GM19455 (cell line): ENCODE measurements around the gene EZR.

Experiments used
- ATAC-seq: cut with Tn5 transposase; IDR thresholded peaks from one replicate; pipeline ENCODE4 v1.9.1; 2021; ENCODE audit not compliant: unreplicated experiment

The EZR gene

DNA sequence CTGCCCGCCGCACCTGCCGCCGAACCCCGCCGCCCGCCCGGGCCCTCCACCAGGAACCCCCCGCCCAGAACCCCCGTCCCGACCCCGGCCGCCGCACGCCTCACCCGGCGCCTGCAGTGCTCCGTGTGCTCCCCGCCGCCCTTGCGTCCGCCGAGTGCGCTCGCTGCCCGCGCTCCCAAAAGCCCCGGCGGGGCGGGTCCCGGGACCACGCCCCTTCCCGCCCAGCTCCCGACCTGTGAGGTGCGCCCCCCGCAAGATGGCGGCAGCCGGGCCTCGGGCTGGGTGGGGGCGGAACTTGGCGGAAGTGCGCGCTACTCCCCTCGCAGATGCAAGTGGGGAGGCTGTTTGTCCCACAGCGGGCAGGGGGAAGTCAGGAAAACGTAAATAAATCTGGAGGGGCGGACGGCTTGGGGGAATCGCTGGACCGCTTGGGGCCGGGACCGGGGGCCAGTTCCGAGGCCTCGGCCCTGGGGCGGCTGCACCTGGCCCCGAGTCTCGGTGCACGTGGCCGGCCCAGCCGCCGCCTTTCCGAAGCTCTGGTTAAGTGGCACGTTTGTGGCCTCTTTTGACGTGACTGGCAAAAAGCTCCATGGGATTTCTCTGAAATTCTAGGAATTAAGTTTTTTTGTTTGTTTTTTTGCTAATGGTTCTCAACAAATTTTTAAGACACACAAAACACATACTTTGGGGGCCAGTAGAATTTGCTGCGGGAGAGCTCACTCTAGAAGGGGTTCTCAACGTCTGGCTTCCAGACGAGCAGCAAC is at the start of gene EZR:
TSS of gene EZR (minus strand) at position 156 of the 764 bp plus-strand sequence. CDS start 1,275 bp downstream, outside the sequence.
- peak; percentile 50 for ATAC-seq

DNA sequence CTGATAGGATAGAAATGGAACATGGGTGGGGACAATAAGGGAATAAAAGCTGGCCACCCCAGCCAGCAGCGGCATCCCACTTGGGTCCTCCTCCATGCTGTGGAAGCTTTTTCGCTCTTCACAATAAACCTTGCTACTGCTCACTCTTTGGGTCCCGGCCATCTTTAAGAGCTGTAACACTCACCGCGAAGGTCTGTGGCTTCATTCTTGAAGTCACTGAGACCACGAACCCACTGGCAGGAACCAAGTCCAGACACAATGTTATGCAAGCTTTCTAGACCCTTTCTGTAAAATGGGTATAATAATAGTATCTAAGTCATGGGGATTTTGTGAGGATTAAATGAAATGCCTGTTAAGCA is 48.9 kb upstream of the EZR start:
- ATAC-seq, result no peak

DNA sequence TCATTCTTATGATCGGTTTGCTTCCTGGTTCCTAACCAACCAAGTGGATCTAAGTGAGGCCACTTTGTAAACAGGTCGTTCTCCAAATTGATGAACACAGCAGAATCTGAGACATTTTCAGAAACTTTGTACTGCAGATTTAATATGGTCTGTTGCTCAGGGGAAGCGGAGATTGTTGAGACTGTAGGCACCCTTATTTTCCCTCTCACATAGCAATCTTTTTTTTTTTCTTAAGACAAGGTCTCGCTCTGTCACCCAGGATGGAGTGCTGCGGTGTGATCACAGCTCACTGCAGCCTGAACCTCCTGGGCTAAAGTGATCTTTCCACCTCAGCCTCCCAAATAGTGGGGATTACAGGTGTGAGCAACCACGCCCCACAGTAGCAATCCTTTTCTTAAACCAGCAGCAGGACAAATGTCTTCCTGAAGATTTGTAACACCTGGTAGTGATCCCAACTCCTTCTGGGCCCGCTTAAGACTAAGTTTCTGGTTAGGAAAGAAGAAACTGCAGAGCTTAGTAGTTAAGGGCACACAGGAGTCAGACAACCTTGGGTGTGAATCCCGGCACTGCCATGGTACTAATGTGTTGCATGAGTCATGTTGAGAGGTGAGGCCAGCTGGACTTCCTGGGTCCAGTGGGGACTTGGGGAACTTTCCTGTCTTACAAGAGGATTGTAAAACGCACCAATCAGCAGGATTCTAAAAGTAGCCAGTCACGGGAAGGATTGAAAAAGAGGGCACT is 48.4 kb upstream of the EZR start:
- ATAC-seq, result no peak

DNA sequence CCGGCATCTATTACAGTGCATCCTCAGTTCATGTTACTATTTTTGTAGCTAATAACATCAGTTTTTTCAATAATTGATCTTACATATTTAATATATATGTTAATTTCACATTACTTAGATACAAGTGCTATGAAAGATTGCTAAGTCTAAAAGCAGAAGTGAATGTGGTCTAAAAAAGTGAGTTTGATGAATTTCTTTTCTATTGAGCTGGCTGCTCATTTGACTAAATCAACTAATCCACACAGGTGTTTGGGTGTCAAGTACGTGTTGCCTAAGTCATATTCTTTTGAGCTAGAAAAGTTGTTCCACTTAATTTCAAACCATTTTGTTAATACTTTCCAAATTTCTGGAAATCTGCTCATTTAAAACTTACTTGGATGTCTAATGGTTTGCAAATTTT is 46.6 kb upstream of the EZR start:
- no peak for ATAC-seq

DNA sequence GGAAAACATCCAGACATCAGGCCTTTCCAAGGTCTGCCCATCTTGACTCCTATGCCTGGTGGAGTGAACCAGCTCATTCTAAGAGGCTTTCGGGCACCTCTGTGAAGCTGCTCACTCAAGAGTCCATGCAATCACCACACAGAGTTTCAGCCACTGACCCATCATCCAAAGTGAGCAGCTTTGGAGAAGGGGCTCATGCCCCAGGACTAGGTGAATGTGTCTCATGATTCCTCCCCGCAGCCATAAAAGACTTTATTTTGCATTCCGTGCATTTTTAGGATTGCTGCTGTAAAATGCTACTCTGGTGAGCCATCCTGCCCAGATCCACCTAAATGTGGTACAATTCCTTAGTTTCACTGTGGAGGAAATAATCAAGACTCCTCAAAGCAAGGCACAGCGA is 44.5 kb upstream of the EZR start:
- ATAC-seq, result no peak

DNA sequence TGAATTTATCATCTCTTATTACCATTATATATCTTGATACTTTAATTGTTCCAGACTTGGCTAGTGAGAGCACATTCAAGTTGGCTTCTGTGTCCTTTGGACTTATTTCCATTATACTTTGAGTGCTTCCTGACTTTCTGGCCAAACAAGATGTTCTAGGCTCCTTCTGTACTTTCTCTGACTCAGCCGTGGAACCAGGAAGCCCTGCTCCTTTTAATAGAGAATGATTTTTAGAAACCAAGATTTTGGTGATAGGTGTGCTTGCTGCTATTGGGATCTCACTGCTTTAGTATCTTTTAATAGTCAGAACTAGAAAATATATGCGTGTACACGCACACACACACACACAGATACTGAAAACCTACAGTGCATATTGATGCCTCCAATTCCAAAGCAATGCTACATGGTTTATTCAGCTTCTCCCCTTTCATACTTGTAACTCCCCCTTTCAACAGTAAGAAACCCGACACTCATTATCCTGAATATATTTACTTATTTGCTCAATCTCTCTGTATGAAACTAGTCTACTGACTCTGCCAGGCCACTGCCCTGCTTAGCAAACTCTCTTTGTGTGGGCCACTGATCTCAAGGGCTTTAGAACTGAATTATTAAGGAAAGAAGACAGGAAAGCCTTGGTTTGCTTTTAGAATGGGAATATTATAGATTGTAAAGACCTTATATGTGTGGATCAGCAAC is 42.7 kb upstream of the EZR start:
- no peak for ATAC-seq

DNA sequence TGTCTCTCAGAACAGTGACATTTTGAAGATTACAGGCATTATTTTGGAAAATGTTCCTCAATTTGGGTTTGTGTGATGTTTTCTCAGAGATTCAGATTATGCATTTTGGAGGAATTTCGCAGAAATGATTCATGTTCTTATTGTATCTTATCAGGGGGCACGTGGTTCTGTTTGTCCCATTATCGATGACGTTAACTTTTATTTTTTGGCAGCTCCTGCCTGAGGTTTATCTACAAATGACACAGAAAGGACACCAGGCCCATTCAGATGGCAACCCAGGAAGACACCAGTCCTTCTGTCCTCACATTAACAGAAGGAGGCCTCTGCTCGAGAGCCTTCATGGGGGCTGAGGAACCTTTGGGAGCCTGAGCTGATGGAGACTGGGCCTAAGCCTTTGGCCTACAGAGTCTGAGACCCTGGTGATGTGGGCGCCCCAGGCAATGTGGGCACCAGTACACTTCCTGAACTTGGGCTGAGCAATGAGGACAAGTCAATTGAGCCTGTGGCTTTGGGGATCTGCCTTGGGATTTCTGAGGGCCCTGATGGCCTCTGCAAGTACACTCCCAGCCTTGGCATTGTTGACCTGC is 41.2 kb upstream of the EZR start:
- no peak for ATAC-seq

DNA sequence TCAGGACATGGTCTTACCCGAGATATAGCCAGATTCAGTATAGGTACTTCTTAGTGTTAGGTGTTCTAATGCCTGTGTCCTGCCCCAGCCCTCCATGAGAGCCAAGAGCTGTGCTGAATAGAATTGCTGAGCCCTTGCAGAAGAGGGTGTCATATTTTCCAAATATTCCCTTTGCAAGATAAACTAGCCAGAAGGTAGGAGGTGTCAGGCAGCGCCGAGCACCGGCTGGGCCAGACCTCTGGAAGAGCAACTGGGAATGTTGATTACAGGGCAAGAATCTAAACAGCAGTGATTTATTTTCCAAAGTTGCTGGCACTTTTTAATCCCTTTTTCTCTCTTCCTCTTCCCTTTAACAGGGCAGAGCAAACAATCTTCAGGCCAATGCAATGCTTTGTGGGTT is 37.1 kb upstream of the EZR start:
- no peak for ATAC-seq

DNA sequence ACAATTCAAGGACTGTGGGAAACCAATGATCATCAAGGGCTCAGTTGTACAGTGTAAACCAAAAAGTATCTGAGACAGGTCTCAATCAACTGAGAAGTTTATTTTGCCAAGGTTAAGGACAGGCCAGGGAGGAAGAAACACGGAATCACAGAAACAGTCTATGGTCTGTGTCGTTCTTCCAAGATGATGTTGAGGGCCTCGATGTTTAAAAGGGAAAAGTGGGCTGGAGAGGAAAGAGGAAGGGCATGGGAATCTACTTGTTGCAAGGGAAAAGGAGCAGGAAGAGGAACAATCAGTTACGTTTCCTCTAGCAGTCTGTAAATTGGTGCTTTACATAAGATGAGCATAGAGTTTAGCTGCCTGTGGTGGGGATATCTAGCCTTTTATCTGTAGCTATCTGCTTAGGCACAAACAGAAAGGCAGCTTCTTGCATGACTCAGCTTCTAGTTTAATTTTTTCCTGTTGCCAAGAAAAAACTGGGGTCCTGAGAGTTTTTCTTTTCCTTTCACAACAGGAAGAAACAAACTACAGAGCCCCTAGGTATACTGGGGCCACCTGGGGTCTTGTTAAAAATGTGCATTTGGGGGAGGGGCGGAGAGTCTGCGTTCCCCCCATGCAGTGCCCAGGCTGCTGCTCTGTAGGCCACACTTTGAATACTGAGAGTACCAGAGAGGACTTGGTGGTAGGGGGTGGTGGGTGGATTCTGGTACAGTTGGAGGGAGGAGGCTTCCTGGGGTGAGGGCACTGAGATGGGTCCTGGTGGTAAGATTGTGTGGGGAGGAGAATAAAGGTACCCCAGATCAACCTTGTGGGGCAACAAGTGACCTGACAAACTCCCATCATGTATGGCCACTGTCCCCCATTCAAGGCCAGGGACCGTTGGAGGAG is 35.3 kb upstream of the EZR start:
- no peak for ATAC-seq

DNA sequence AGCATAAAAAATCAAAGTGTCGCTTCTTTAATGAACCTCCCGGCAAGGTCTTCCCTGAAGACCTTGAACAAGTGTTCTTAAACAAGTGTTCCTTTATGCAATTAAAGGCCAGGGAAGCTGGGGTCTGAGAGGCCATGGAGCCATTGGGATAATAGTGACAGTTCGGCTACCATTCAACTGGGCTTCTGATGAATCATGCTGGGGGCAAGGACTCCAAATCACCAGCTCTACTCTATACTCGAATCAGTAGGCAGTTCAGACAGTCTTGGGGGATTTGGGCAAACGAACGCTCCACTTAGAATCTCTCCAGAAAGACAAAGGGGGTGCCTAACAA is 34.7 kb upstream of the EZR start:
- no peak for ATAC-seq

DNA sequence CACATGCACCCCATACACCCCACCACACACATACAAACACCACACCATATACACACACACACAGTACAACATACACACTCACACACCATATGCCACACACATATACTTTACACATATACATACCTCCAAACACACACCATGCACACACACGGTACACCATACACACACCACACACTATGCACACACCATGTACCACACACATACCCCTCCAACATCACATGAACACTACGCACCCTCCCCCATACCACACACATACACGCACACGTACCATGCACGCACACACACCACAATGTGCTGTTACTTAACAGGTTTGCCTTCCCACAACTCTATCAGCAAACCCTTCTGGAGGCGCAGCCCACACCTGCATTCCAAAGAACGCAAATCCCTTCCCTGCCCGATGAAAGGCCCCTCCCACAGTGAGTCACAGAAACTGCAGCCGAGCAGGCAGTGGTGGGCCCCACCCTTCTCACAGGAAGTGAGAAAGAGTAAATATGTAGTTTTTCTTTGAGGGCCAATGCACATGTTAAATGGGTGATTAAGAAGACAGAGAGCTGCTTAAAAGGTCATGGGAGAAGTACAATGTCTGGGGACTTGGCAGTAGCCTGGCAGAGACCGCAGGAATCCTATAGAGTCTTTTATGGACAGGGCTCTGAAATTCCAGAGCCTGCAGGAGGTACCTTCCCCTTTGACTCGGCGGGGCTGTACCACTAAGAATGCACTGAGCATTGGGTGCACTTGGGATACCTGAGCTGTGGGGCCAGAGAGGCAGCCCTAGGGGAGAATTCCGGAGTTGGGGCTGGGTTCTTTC is 34.1 kb upstream of the EZR start:
- peak; percentile 90 for ATAC-seq

DNA sequence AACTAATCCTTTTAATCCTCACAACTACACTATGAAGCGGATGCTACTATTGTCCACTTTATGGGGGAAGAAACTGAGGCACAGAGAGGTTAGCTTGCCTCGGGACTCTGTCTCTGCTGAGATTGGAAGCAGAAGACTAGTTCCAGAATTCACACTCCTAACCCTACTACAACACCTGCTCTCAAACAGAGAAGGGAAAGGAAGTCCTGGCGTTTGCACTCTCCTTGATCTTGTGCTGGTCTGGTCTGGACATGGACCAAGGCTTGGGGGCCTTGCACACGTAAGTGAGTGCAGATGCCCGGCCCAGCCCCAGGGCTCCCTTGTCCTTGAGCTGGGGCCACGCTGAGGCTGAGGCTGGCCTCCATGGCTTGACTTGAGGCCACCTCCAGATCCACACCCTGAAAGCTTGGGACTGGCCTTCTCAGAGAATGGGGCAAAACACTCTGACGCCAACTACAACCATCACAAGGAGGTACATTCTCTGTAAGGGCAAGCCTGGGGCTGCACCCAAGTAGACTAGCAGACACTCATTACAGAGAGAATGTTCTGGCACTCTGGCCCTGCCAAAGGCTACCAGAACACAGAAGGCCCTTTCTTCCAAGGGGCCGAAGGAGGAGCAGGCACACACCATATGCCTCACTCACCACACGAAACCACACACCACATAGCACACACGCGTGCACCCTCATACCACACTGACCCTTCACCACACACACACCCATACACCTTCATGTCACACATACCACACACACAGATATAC is 33.3 kb upstream of the EZR start:
- ATAC-seq, result no peak

DNA sequence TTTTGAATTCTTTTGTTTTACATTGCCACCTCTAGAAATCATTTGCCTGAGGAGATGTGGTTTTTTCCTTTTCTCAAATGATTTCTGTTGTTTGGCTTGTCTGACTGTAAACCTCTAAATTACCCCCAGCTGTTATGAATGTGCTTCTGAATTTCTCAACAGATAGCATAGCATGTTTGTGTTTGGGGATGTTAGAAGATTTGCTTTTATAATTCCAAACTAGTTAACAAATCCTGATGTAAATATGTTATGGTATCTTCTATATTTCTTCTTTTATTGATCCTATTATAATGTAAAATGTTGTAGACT is 31.6 kb upstream of the EZR start:
- ATAC-seq, result no peak

DNA sequence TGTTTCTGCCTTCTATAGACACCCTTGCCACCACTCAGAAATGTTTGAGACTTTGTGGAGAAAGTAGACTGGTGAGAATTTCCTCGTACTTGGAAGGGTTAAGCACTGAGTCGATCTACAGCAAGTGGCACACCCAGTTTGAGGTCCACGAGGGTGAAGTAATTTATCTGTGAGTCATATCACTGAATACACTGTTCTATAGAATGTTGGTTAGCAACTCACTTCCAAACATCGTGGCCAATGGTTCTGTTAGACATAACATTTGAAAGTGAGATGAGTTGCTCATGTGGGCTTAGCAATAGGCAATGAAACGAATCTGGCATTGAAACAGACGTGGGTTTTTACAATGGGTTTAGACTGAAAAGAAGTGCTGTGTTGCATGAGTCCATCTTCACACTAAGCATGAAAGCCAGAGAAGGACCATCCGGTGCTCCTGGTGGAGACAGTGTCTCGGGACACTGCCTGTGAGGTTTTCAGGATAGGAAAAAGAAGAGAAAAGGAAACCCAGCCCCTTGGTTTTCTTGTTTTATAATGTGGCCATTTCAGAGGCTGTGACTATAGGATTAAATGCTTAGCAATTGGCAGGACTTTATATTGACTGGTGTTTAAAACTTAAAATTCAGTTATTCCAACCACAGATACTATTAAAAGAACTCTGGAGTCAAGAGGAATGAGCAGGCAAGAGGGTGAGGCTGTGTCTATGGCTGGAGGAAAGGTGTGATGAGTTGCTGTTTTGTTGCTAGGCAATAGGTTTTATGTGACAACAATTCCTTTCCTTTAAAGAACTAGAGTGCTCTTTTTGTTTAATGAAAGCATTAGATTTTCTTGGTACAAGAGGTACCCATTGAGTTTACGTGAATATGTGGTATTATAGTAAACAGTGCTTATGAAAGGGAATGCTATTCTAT is 31.0 kb upstream of the EZR start:
- ATAC-seq, result no peak

DNA sequence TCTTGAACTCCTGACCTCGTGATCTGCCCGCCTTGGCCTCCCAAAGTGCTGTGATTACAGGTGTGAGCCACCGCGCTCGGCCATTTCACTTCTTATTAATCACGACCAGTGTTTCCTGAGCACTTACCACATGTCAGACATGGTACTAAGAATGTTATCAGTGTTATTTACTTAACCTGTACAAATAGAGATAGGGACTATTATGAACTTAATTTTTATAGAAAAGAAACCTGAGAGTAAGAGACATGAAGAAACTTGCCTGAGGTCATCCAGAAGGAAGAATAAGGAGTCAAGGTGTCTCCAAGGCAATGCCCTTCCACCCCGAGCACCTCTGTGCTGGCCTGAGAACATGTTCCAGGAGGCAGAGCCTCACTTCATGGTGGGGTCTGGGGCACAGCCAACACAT is 29.3 kb upstream of the EZR start:
- ATAC-seq, result no peak

DNA sequence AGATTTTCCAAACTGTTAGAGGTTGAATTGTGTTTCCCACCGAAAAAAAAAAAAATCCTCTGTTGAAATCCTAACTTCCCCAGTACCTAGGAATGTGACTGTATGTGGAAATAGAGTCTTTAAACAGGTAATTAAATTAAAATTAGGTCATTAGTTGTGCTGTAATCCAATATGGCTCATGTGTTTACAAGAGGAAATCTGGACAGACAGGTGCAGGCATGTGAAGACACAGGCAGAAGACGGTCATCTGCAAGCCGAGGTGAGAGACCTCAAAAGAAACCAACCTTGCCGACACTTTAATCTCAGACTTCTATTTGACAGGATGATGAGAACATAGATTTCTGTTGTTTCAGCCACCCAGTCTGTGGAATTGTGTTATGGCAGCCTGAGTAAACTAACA is 28.6 kb upstream of the EZR start:
- no peak for ATAC-seq

DNA sequence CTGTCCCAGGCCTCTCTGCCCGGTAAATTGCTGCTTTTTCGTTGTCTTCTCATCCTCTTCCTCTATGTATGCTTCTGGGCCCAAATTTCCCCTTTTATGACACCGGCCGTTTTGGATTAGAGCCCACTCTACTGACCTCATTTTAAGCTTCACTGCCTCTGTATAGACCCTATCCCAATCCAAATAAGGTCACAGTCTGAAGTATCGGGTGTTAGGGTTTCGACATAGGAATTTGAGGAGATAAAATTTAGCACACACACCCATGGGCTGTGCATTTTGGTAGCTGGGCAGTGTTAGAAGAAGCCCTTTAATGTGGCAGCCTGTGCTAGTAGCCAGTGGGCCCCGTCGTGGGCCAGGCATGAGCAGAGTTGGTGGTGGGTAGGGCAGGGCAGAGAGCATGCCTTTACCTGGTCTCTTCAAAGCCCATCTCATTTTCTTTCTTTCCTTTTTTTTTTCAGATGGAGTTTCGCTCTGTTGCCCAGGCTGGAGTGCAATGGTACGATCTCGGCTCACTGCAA is 27.9 kb upstream of the EZR start:
- no peak for ATAC-seq
